HUES64 (cell line): Measurements from ENCODE around the gene MUC6.

Source experiments
- H3K27ac ChIP-seq: 2 replicates; pipeline ENCODE4 v1.7.0; 2013; ENCODE audit warnings: low read depth, low read length, inconsistent platforms
- H3K27me3 ChIP-seq: 2 replicates; pipeline ENCODE4 v1.6.1; 2013; ENCODE audit warnings: mild to moderate bottlenecking, low read length; ENCODE audit not compliant: insufficient read depth
- H3K36me3 ChIP-seq: 2 replicates; pipeline ENCODE4 v1.6.1; 2013; ENCODE audit warnings: mild to moderate bottlenecking, low read length; ENCODE audit not compliant: insufficient read depth
- H3K4me1 ChIP-seq: 2 replicates; pipeline ENCODE4 v1.6.1; 2013; ENCODE audit warnings: mild to moderate bottlenecking, low read length, moderate library complexity; ENCODE audit not compliant: insufficient read depth
- H3K4me3 ChIP-seq: 2 replicates; pipeline ENCODE4 v1.5.1; 2013; ENCODE audit warnings: mild to moderate bottlenecking, low read length, moderate library complexity
- H3K9ac ChIP-seq: 2 replicates; pipeline ENCODE4 v1.6.1; 2013; ENCODE audit warnings: mild to moderate bottlenecking, low read depth, low read length
- H3K9me3 ChIP-seq: 2 replicates; pipeline ENCODE4 v1.6.1; 2013; ENCODE audit warnings: low read depth, low read length; ENCODE audit not compliant: insufficient read depth
- WGBS: fragments of 150-250, 120-280 bp; methylation state at CpG from one replicate; pipeline ENCODE4 v1.1.7; 2013; ENCODE audit warnings: missing lambda C conversion rate; 5-methylcytosine and 5-hydroxymethylcytosine counted together

Gene MUC6

GRCh38 chr11:1030556-1030955 is 6.0 kb downstream of the MUC6 start:
- H3K27me3 ChIP-seq, result no peaks in the 10 kb centered on the region
- no peaks in the 10 kb centered on the region for H3K4me1 ChIP-seq
- no peak overlapping the region for H3K4me3 ChIP-seq
- H3K27ac ChIP-seq, result no peak overlapping the region
- WGBS, result 93% methylated on average over 20 of the region's 20 CpGs
- H3K36me3 ChIP-seq, result no peaks in the 10 kb centered on the region
- no peak overlapping the region for H3K9ac ChIP-seq
- no peaks in the 10 kb centered on the region for H3K9me3 ChIP-seq

- Histone ChIP-seq H3K27me3 (no peaks in the 10 kb centered on the region), H3K9me3 (no peaks in the 10 kb centered on the region), H3K4me3 (no peak overlapping the region), H3K36me3 (no peaks in the 10 kb centered on the region), H3K4me1 (no peaks in the 10 kb centered on the region), H3K9ac (no peak overlapping the region), H3K27ac (no peak overlapping the region)
- 93% methylated on average over 16 of the region's 16 CpGs for WGBS
Observed at GRCh38 chr11:1030086-1030485, 6.4 kb downstream of the MUC6 start.

GRCh38 chr11:1029654-1030053 is 6.9 kb downstream of the MUC6 start:
- Histone ChIP-seq H3K4me3 (no peak overlapping the region), H3K9ac (no peak overlapping the region), H3K4me1 (no peaks in the 10 kb centered on the region), H3K9me3 (no peaks in the 10 kb centered on the region), H3K27me3 (no peaks in the 10 kb centered on the region), H3K27ac (no peak overlapping the region), H3K36me3 (no peaks in the 10 kb centered on the region)
- WGBS, result 85% methylated on average over 16 of the region's 16 CpGs

- H3K4me1 ChIP-seq, result no peaks in the 10 kb centered on the region
- no peak overlapping the region for H3K4me3 ChIP-seq
- H3K9ac ChIP-seq, result no peak overlapping the region
- H3K36me3 ChIP-seq, result no peaks in the 10 kb centered on the region
- H3K9me3 ChIP-seq, result no peaks in the 10 kb centered on the region
- H3K27ac ChIP-seq, result no peak overlapping the region
- no peaks in the 10 kb centered on the region for H3K27me3 ChIP-seq
- WGBS, result 90% methylated on average over 25 of the region's 25 CpGs
Observed at GRCh38 chr11:1029051-1029450, 7.5 kb downstream of the MUC6 start.

GRCh38 chr11:1028616-1029015 is 7.9 kb downstream of the MUC6 start:
- Histone ChIP-seq H3K4me1 (no peaks in the 10 kb centered on the region), H3K4me3 (no peak overlapping the region), H3K27me3 (no peaks in the 10 kb centered on the region), H3K9ac (no peak overlapping the region), H3K36me3 (no peaks in the 10 kb centered on the region), H3K27ac (no peak overlapping the region), H3K9me3 (no peaks in the 10 kb centered on the region)
- 94% methylated on average over 14 of the region's 14 CpGs for WGBS

GRCh38 chr11:1028291-1028540 is 8.3 kb downstream of the MUC6 start:
- H3K9ac ChIP-seq, result no peak overlapping the region
- no peak overlapping the region for H3K4me3 ChIP-seq
- no peak overlapping the region for H3K27ac ChIP-seq
- no peaks in the 10 kb centered on the region for H3K4me1 ChIP-seq
- H3K36me3 ChIP-seq, result no peaks in the 10 kb centered on the region
- WGBS, result 93% methylated on average over 17 of the region's 17 CpGs
- H3K27me3 ChIP-seq, result no peaks in the 10 kb centered on the region
- H3K9me3 ChIP-seq, result no peaks in the 10 kb centered on the region

GRCh38 chr11:1027483-1028290 is 8.8 kb downstream of the MUC6 start:
- H3K36me3 ChIP-seq, result no peaks in the 10 kb centered on the region
- 92% methylated on average over 36 of the region's 36 CpGs for WGBS
- no peaks in the 10 kb centered on the region for H3K27me3 ChIP-seq
- H3K27ac ChIP-seq, result no peak overlapping the region
- no peaks in the 10 kb centered on the region for H3K4me1 ChIP-seq
- H3K4me3 ChIP-seq, result no peak overlapping the region
- H3K9me3 ChIP-seq, result no peaks in the 10 kb centered on the region
- H3K9ac ChIP-seq, result no peak overlapping the region

- Histone ChIP-seq H3K9me3 (no peaks in the 10 kb centered on the region), H3K4me1 (no peaks in the 10 kb centered on the region), H3K4me3 (no peak overlapping the region), H3K27me3 (no peaks in the 10 kb centered on the region), H3K36me3 (no peaks in the 10 kb centered on the region), H3K27ac (no peak overlapping the region), H3K9ac (no peak overlapping the region)
- 96% methylated on average over 46 of the region's 46 CpGs for WGBS
Observed at GRCh38 chr11:1026641-1027482, 9.7 kb downstream of the MUC6 start.

GRCh38 chr11:1026163-1026450 is 10.4 kb downstream of the MUC6 start:
- Histone ChIP-seq H3K9ac (no peak overlapping the region), H3K27me3 (no peaks in the 10 kb centered on the region), H3K4me1 (no peaks in the 10 kb centered on the region), H3K4me3 (no peak overlapping the region), H3K9me3 (no peaks in the 10 kb centered on the region), H3K27ac (no peak overlapping the region), H3K36me3 (no peaks in the 10 kb centered on the region)
- WGBS, result 93% methylated on average over 14 of the region's 14 CpGs

- Histone ChIP-seq H3K9ac (no peak overlapping the region), H3K27me3 (no peaks in the 10 kb centered on the region), H3K4me3 (no peak overlapping the region)
Observed at GRCh38 chr11:1025410-1026162, 10.9 kb downstream of the MUC6 start.

GRCh38 chr11:1024597-1025409 is 11.7 kb downstream of the MUC6 start:
- no peaks in the 10 kb centered on the region for H3K36me3 ChIP-seq
- WGBS, result 94% methylated on average over 48 of the region's 48 CpGs
- H3K4me1 ChIP-seq, result no peaks in the 10 kb centered on the region
- H3K27me3 ChIP-seq, result no peaks in the 10 kb centered on the region
- no peak overlapping the region for H3K4me3 ChIP-seq
- no peak overlapping the region for H3K27ac ChIP-seq
- no peak overlapping the region for H3K9ac ChIP-seq
- no peaks in the 10 kb centered on the region for H3K9me3 ChIP-seq

More at GRCh38 chr11:1025410-1026162, 10.9 kb downstream of the MUC6 start:
- 92% methylated on average over 35 of the region's 35 CpGs for WGBS
- H3K36me3 ChIP-seq, result no peaks in the 10 kb centered on the region
- H3K9me3 ChIP-seq, result no peaks in the 10 kb centered on the region
- H3K4me1 ChIP-seq, result no peaks in the 10 kb centered on the region
- no peak overlapping the region for H3K27ac ChIP-seq
